ENCODE data around the gene MGAT5B. TPM values are rescaled to one million over a fixed set of nuclear protein-coding genes. Genes with fewer than 3 reads are reported as not detected.

MGAT5B gene
- total and polyA plus RNA-seq, 2 of the 13 experiments (the other 11 are each of a cell fraction or from before 2014, with no cell fraction given): 0.07 to 0.13 TPM

DNA sequence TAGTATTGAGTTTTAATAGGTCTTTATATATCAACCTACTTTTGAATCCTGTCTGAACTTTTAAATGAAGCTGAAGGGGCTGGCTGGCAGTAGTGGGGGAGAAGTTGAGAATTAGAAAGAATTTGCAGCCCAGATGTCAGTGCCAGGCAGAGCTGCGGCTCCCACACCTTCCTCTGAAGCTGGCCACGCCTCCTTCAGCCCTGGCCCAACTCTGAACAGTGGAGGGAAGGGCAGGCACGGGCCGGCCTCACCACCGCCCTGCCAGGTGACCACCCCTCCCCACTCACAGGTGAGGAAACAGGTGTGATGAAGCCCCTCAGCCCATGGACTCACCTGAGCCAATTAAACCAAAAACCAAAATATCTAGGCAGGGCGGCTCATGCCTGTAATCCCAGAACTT is 87.0 kb downstream of the MGAT5B start:
- Histone ChIP-seq H3K4me2 (ENCODE audit: low read depth, low read length) (no peak overlapping the region), H2AFZ (ENCODE audit: low read length) (no peak overlapping the region), H3K27ac (ENCODE audit: extremely low read length, insufficient read depth, low read length) (no peak overlapping the region), H3K79me2 (ENCODE audit: insufficient read depth, low read length) (no peaks in the 10 kb centered on the region), H3K4me1 (ENCODE audit: insufficient read depth, low read length) (no peaks in the 10 kb centered on the region), H3K4me3 (replicated peaks in 1 of 3; ENCODE audit: insufficient read depth in 1 of 3, low read depth in 2 of 3, low read length in 3 of 3) (no peak overlapping the region), H3K9me3 (ENCODE audit: low read length) (no peaks in the 10 kb centered on the region), H3K36me3 (replicated peaks in 1 of 2; ENCODE audit: control insufficient read depth in 1 of 2, insufficient read depth in 2 of 2, low read length in 2 of 2) (no peaks in the 10 kb centered on the region), H4K20me1 (ENCODE audit: insufficient read depth, low read length) (no peaks in the 10 kb centered on the region), H3K9ac (ENCODE audit: insufficient read depth, low read depth, low read length) (no peak overlapping the region), H3K27me3 (ENCODE audit: control insufficient read depth in 1 of 2, insufficient read depth in 2 of 2, low read length in 2 of 2) (peaks cover 21 to 78% of the 10 kb centered on the region in 2 experiments)
- ATAC-seq (no peak), DNase-seq (ENCODE audit: low spot score) (no peak), FAIRE-seq (no peak)
- WGBS (ENCODE audit: low lambda C conversion rate): 33% methylated on average over 6 of the region's 6 CpGs
- no TSS peak for BruUV-seq (replicated peaks)
- intact Hi-C loops (cut with micrococcal nuclease; ENCODE audit: unreplicated experiment) (no loop called here), in situ Hi-C loops (cut with HindIII; ENCODE audit: extremely low pct_ligation_motif_present, low pct_unique_long_range_greater_than_20kb) (no loop called here)
- ChIA-PET POLR2A (no interaction called here), CTCF (ENCODE audit: low intra/inter-chr PET ratio, low total read pairs) (no interaction called here)
- no peak for TF ChIP-seq NCOA2 (CRISPR knock-in tag; IDR thresholded peaks at IDR 0.05)

DNA sequence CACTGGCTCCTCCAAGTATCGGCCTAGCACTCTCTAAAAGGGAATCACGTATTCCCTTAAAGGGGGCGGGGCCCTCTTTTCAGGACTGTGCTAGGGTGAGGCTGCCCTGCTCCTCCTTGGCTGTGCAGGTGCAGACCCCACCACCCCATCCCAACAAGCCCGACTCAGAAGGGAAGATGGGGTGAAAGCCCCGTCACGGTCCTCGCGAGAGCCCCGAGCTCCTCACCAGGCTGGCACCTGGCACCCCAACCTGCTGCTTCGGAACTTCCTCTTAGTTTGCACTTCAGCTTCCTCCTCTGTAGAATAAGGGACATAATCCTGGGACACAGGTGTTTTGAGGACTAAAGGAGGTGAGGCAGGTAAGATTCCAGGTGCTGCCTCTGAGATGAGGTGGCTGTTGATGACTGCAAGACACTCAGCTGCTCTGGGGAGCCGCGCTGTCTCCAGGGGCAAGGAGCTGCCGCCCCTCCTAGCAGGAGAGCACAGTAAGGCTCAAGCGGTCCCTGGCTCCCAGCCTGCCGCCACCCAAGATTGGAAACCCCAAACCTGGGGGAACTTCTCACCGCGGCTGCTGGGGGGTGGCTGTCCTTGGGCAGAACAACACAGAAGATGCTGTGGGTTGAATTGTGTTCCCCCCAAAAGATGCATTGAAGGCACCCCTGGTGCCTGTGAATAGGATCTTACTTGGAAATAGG is 88.8 kb downstream of the MGAT5B start:
- Histone ChIP-seq H2AFZ (ENCODE audit: low read length) (no peak overlapping the region), H3K4me3 (replicated peaks in 1 of 3; ENCODE audit: insufficient read depth in 1 of 3, low read depth in 2 of 3, low read length in 3 of 3) (no peak overlapping the region), H3K4me2 (ENCODE audit: low read depth, low read length) (no peak overlapping the region), H3K36me3 (replicated peaks in 1 of 2; ENCODE audit: control insufficient read depth in 1 of 2, insufficient read depth in 2 of 2, low read length in 2 of 2) (no peaks in the 10 kb centered on the region), H3K9ac (ENCODE audit: insufficient read depth, low read depth, low read length) (no peak overlapping the region), H3K4me1 (ENCODE audit: insufficient read depth, low read length) (no peaks in the 10 kb centered on the region), H3K27ac (ENCODE audit: extremely low read length, insufficient read depth, low read length) (no peak overlapping the region), H3K79me2 (ENCODE audit: insufficient read depth, low read length) (no peaks in the 10 kb centered on the region), H3K9me3 (ENCODE audit: low read length) (no peaks in the 10 kb centered on the region), H4K20me1 (ENCODE audit: insufficient read depth, low read length) (no peaks in the 10 kb centered on the region), H3K27me3 (ENCODE audit: control insufficient read depth in 1 of 2, insufficient read depth in 2 of 2, low read length in 2 of 2) (peaks cover 22 to 86% of the 10 kb centered on the region in 2 experiments)
- DNase-seq (ENCODE audit: low spot score) (no peak), FAIRE-seq (no peak), ATAC-seq (no peak)
- 78% methylated on average over 13 of the region's 17 CpGs for WGBS (ENCODE audit: low lambda C conversion rate)
- intact Hi-C loops (cut with micrococcal nuclease; ENCODE audit: unreplicated experiment) (no loop called here), in situ Hi-C loops (cut with HindIII; ENCODE audit: extremely low pct_ligation_motif_present, low pct_unique_long_range_greater_than_20kb) (no loop called here)
- POLR2A ChIA-PET: interaction anchor here (0.6 kb wide), 1 partner anchor 1004 kb away, joined by 4 read pairs; no protein-coding TSS in a partner anchor
- CTCF ChIA-PET (ENCODE audit: low intra/inter-chr PET ratio, low total read pairs): no interaction called here
- no TSS peak for BruUV-seq (replicated peaks)
- no peak for TF ChIP-seq ZNF616 (CRISPR knock-in tag; IDR thresholded peaks at IDR 0.05; ENCODE audit: low read depth)
- no peak for TF ChIP-seq MXD4 (CRISPR knock-in tag; IDR thresholded peaks at IDR 0.05)
- no peak for TF ChIP-seq ZNF205 (CRISPR knock-in tag; IDR thresholded peaks at IDR 0.05)
- TF ChIP-seq, protein P1, sequence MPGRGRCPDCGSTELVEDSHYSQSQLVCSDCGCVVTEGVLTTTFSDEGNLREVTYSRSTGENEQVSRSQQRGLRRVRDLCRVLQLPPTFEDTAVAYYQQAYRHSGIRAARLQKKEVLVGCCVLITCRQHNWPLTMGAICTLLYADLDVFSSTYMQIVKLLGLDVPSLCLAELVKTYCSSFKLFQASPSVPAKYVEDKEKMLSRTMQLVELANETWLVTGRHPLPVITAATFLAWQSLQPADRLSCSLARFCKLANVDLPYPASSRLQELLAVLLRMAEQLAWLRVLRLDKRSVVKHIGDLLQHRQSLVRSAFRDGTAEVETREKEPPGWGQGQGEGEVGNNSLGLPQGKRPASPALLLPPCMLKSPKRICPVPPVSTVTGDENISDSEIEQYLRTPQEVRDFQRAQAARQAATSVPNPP (CRISPR knock-in tag; IDR thresholded peaks at IDR 0.05): no peak
- TF ChIP-seq SOX6 (IDR thresholded peaks at IDR 0.05): no peak
- TF ChIP-seq SOX6 (CRISPR knock-in tag; IDR thresholded peaks at IDR 0.05): no peak
- TF ChIP-seq ZSCAN31 (CRISPR knock-in tag; IDR thresholded peaks at IDR 0.05; ENCODE audit: low read depth): no peak
- no peak for TF ChIP-seq NRL (CRISPR knock-in tag; IDR thresholded peaks at IDR 0.05; ENCODE audit: borderline replicate concordance)
- no peak for TF ChIP-seq ZNF335 (CRISPR knock-in tag; IDR thresholded peaks at IDR 0.05)
- TF ChIP-seq, protein P2, sequence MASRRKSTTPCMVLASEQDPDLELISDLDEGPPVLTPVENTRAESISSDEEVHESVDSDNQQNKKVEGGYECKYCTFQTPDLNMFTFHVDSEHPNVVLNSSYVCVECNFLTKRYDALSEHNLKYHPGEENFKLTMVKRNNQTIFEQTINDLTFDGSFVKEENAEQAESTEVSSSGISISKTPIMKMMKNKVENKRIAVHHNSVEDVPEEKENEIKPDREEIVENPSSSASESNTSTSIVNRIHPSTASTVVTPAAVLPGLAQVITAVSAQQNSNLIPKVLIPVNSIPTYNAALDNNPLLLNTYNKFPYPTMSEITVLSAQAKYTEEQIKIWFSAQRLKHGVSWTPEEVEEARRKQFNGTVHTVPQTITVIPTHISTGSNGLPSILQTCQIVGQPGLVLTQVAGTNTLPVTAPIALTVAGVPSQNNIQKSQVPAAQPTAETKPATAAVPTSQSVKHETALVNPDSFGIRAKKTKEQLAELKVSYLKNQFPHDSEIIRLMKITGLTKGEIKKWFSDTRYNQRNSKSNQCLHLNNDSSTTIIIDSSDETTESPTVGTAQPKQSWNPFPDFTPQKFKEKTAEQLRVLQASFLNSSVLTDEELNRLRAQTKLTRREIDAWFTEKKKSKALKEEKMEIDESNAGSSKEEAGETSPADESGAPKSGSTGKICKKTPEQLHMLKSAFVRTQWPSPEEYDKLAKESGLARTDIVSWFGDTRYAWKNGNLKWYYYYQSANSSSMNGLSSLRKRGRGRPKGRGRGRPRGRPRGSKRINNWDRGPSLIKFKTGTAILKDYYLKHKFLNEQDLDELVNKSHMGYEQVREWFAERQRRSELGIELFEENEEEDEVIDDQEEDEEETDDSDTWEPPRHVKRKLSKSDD (CRISPR knock-in tag; IDR thresholded peaks at IDR 0.05; ENCODE audit: low read depth): no peak
- TF ChIP-seq THAP11 (CRISPR knock-in tag; IDR thresholded peaks at IDR 0.05): no peak
- no peak for TF ChIP-seq EEA1 (CRISPR knock-in tag; IDR thresholded peaks at IDR 0.05; ENCODE audit: borderline replicate concordance)
- TF ChIP-seq ELF1 (CRISPR knock-in tag; IDR thresholded peaks at IDR 0.05): no peak
- no peak for TF ChIP-seq MIER3 (CRISPR knock-in tag; IDR thresholded peaks at IDR 0.05; ENCODE audit: borderline replicate concordance)
- TF ChIP-seq ZSCAN12 (CRISPR knock-in tag; IDR thresholded peaks at IDR 0.05): no peak
- TF ChIP-seq ETV5 (CRISPR knock-in tag; IDR thresholded peaks at IDR 0.05; ENCODE audit: borderline replicate concordance): no peak

Data from HepG2 (cell line).